ENCODE results near the gene PAX7.

PAX7 gene

DNA sequence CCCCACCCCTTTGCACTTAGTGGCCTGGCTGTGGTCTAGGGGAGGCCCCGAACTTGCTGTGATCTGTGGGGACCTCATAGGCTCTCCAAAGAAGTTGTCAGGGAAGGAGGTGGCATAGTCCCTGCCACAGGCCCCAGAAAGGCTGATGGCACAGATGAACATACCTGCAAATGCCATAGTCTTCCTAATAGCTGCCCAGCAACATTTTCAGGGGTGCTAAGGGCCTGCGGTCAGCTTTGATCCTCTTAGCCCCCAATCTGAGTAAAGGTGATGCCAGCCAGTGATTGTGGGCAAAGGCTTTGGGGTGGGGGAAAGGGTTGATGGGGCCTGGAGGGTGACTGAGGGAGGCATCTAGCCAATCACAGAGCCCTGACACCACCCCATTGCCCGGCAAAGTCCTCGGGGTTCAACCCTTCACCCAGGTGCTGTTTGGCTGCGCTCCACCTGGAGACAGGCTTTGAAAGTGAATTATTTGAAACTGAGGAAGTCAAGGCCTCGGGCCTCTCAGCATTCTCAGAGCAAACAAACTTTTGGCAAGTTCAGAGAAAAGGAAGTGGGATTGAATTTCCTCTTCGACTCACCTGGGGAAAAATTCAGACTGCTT lies 35.8 kb downstream of the PAX7 start:
- TF ChIP-seq, protein P1, sequence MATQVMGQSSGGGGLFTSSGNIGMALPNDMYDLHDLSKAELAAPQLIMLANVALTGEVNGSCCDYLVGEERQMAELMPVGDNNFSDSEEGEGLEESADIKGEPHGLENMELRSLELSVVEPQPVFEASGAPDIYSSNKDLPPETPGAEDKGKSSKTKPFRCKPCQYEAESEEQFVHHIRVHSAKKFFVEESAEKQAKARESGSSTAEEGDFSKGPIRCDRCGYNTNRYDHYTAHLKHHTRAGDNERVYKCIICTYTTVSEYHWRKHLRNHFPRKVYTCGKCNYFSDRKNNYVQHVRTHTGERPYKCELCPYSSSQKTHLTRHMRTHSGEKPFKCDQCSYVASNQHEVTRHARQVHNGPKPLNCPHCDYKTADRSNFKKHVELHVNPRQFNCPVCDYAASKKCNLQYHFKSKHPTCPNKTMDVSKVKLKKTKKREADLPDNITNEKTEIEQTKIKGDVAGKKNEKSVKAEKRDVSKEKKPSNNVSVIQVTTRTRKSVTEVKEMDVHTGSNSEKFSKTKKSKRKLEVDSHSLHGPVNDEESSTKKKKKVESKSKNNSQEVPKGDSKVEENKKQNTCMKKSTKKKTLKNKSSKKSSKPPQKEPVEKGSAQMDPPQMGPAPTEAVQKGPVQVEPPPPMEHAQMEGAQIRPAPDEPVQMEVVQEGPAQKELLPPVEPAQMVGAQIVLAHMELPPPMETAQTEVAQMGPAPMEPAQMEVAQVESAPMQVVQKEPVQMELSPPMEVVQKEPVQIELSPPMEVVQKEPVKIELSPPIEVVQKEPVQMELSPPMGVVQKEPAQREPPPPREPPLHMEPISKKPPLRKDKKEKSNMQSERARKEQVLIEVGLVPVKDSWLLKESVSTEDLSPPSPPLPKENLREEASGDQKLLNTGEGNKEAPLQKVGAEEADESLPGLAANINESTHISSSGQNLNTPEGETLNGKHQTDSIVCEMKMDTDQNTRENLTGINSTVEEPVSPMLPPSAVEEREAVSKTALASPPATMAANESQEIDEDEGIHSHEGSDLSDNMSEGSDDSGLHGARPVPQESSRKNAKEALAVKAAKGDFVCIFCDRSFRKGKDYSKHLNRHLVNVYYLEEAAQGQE (IDR thresholded peaks at IDR 0.05; ENCODE audit: insufficient read depth in 1 of 2, low read depth in 2 of 2, low read length in 2 of 2): no peak
- TF ChIP-seq TAF1 (IDR thresholded peaks at IDR 0.05; ENCODE audit: borderline replicate concordance, insufficient read depth, low read length) (no peak), SIN3A (IDR thresholded peaks at IDR 0.05; ENCODE audit: borderline replicate concordance, insufficient read depth, low read length) (no peak), POLR2AphosphoS5 (IDR thresholded peaks at IDR 0.05; ENCODE audit: low read depth, low read length) (no peak), FOXP2 (optimal IDR thresholded peaks at IDR 0.05; ENCODE audit: borderline replicate concordance, extremely low read depth, extremely low read length, insufficient read depth) (no peak)

GRCh38 chr1:18667333-18667732 lies 36.7 kb downstream of the PAX7 start:
- TF ChIP-seq TAF1 (IDR thresholded peaks at IDR 0.05; ENCODE audit: borderline replicate concordance, insufficient read depth, low read length): no peak
- no peak for TF ChIP-seq SIN3A (IDR thresholded peaks at IDR 0.05; ENCODE audit: borderline replicate concordance, insufficient read depth, low read length)
- TF ChIP-seq FOXP2 (optimal IDR thresholded peaks at IDR 0.05; ENCODE audit: borderline replicate concordance, extremely low read depth, extremely low read length, insufficient read depth): no peak
- TF ChIP-seq, protein P1 (IDR thresholded peaks at IDR 0.05; ENCODE audit: insufficient read depth in 1 of 2, low read depth in 2 of 2, low read length in 2 of 2): no peak
- TF ChIP-seq POLR2AphosphoS5 (IDR thresholded peaks at IDR 0.05; ENCODE audit: low read depth, low read length): no peak

- TF ChIP-seq, protein P1 (IDR thresholded peaks at IDR 0.05; ENCODE audit: insufficient read depth in 1 of 2, low read depth in 2 of 2, low read length in 2 of 2): no peak
- no peak for TF ChIP-seq TAF1 (IDR thresholded peaks at IDR 0.05; ENCODE audit: borderline replicate concordance, insufficient read depth, low read length)
- no peak for TF ChIP-seq FOXP2 (optimal IDR thresholded peaks at IDR 0.05; ENCODE audit: borderline replicate concordance, extremely low read depth, extremely low read length, insufficient read depth)
- TF ChIP-seq POLR2AphosphoS5 (IDR thresholded peaks at IDR 0.05; ENCODE audit: low read depth, low read length): no peak
- no peak for TF ChIP-seq SIN3A (IDR thresholded peaks at IDR 0.05; ENCODE audit: borderline replicate concordance, insufficient read depth, low read length)
Measured at GRCh38 chr1:18668046-18668445, 37.4 kb downstream of the PAX7 start.

GRCh38 chr1:18668750-18669404 lies 38.2 kb downstream of the PAX7 start:
- no peak for TF ChIP-seq TAF1 (IDR thresholded peaks at IDR 0.05; ENCODE audit: borderline replicate concordance, insufficient read depth, low read length)
- no peak for TF ChIP-seq POLR2AphosphoS5 (IDR thresholded peaks at IDR 0.05; ENCODE audit: low read depth, low read length)

GRCh38 chr1:18670121-18670867 lies 39.6 kb downstream of the PAX7 start:
- TF ChIP-seq FOXP2 (optimal IDR thresholded peaks at IDR 0.05; ENCODE audit: borderline replicate concordance, extremely low read depth, extremely low read length, insufficient read depth): no peak
- no peak for TF ChIP-seq POLR2AphosphoS5 (IDR thresholded peaks at IDR 0.05; ENCODE audit: low read depth, low read length)
- TF ChIP-seq, protein P1 (IDR thresholded peaks at IDR 0.05; ENCODE audit: insufficient read depth in 1 of 2, low read depth in 2 of 2, low read length in 2 of 2): no peak
- no peak for TF ChIP-seq TAF1 (IDR thresholded peaks at IDR 0.05; ENCODE audit: borderline replicate concordance, insufficient read depth, low read length)
- no peak for TF ChIP-seq SIN3A (IDR thresholded peaks at IDR 0.05; ENCODE audit: borderline replicate concordance, insufficient read depth, low read length)

All from PFSK-1 (cell line).